ENCODE measurements around the gene TMEM231.
"Not testable (repeated sequence)": the region's sequence is repeated elsewhere in the genome, so short reads cannot be mapped to it uniquely, and the experiment has no call there.

GRCh38 chr16:75542462-75542861, 13.6 kb downstream of the TMEM231 start:
- not testable (repeated sequence) for TF ChIP-seq E2F3 (CRISPR knock-in tag; IDR thresholded peaks at IDR 0.05); AFF4 (CRISPR knock-in tag; IDR thresholded peaks at IDR 0.05); MTA1 (IDR thresholded peaks at IDR 0.05; ENCODE audit: borderline replicate concordance); GTF2F1 (IDR thresholded peaks at IDR 0.05; ENCODE audit: low read depth, low read length); BRCA1 (IDR thresholded peaks at IDR 0.05); BRCA1 (CRISPR knock-in tag; IDR thresholded peaks at IDR 0.05); NFXL1 (CRISPR knock-in tag; IDR thresholded peaks at IDR 0.05); CHD4 (IDR thresholded peaks at IDR 0.05; ENCODE audit: insufficient read depth, insufficient replicate concordance, low read depth, low read length, poor library complexity, severe bottlenecking); CTCF (IDR thresholded peaks at IDR 0.05 in 2 of 3, conservative IDR thresholded peaks at IDR 0.05 in 1 of 3; ENCODE audit: insufficient read depth in 2 of 3, low read depth in 1 of 3, low read length in 3 of 3); PKNOX1 (IDR thresholded peaks at IDR 0.05); ZHX1 (conservative IDR thresholded peaks at IDR 0.05; ENCODE audit: low read length); ZBTB26 (CRISPR knock-in tag; IDR thresholded peaks at IDR 0.05)
